ENCODE results near the gene BRCA1. TPM values are rescaled to one million over a fixed set of nuclear protein-coding genes. Genes with fewer than 3 reads are reported as not detected.

BRCA1 gene
- total RNA-seq, 1 experiment from 2014 or later, result 44.1 TPM

GRCh38 chr17:43034894-43035293 lies 90.3 kb downstream of the BRCA1 start (continued):
- TF ChIP-seq REST (IDR thresholded peaks at IDR 0.05; ENCODE audit: low read depth), result no peak
- TF ChIP-seq, protein P1, sequence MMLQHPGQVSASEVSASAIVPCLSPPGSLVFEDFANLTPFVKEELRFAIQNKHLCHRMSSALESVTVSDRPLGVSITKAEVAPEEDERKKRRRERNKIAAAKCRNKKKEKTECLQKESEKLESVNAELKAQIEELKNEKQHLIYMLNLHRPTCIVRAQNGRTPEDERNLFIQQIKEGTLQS (IDR thresholded peaks at IDR 0.05), result no peak

DNA sequence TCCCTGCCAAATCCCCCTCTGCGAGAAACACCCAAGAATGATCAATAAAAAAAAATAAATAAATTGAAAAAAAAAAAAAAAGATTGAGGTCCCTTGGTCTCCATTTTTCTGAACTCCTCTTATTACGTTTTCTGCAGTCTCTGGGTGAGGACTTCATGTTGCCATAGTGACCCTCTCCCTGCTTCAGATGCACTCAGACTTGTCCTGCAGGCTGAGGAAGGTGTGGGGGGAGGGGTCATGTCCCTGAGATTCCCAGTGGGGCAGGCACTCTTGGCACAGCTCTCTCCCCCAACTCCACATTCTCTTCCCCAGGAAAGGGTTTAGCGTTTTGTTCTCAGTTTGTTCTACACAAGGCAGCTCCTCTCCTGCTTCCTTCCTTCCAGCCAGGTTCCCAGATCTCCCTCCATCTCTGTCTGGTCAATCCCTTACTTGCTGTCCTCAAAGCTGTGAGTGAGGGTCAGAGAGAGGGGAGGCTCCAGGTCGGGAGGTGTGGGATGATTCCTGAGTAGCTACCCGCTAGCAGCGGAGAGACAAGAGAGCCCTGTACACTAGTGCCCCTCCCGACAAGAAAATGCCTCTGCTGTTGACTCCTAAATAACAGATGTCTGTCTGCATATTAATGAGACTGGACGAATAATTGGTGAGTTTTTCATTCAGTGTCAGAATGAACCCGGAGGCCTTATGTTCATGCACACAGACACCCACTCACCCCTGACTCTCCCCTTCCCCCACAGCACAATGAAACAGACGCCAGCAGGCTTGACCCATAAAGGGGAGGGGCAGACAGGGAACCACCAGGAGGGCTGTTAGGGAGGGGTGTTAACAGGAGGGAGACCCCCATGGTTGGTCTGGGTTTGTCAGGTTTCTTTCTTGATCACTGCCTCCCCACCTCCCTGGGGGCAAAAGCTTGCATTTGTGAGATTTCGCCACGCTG lies 90.9 kb downstream of the BRCA1 start:
- DNase-seq (ENCODE audit: low read depth, low spot score) (no peak), ATAC-seq (no peak)
- Histone ChIP-seq H3K9me3 (ENCODE audit: control insufficient read depth in 1 of 2, insufficient read depth in 1 of 2, low read depth in 1 of 2, low read length in 2 of 2) (no peaks in the 10 kb centered on the region), H3K27ac (ENCODE audit: low read depth, low read length) (no peak overlapping the region), H2AFZ (ENCODE audit: low read depth, low read length, poor library complexity, severe bottlenecking) (no peak overlapping the region), H4K20me1 (ENCODE audit: insufficient read depth) (no peaks in the 10 kb centered on the region), H3K4me3 (replicated peaks in 1 of 2; ENCODE audit: low read depth in 1 of 2, low read length in 2 of 2) (no peak overlapping the region), H3K36me3 (ENCODE audit: control insufficient read depth in 1 of 2, insufficient read depth in 2 of 2, low read length in 2 of 2) (no peaks in the 10 kb centered on the region), H3K9me2 (ENCODE audit: insufficient read depth) (no peaks in the 10 kb centered on the region), H3K4me1 (ENCODE audit: control insufficient read depth in 1 of 2, insufficient read depth in 2 of 2, low read length in 2 of 2) (no peaks in the 10 kb centered on the region), H3K4me2 (ENCODE audit: low read length) (no peak overlapping the region), H3K9ac (ENCODE audit: low read length) (no peak overlapping the region), H3K27me3 (ENCODE audit: insufficient read depth, low read length) (no peaks in the 10 kb centered on the region), H3K79me2 (ENCODE audit: insufficient read depth, low read length) (no peaks in the 10 kb centered on the region)
- POLR2A ChIA-PET, result no interaction called here
- intact Hi-C loops (cut with micrococcal nuclease), result no loop called here
- no TSS peak for BruUV-seq (replicated peaks)
- CTCF ChIA-PET, result no interaction called here
- TF ChIP-seq SP1 (IDR thresholded peaks at IDR 0.05; ENCODE audit: low read depth) (no peak), RAD21 (IDR thresholded peaks at IDR 0.05; ENCODE audit: low read depth) (no peak)
- RAD21 ChIA-PET (ENCODE audit: low non-redundant PET in 1 of 2, low total read pairs in 2 of 2, uncharacterized antibody in 2 of 2, unreplicated experiment in 2 of 2), result no interaction called here
